GM23248 (cell line): ENCODE results near the gene ART5.

Experiments
- EZH2 ChIP-seq: fragments of 200-600 bp; sonication (generic); IDR thresholded peaks from 2 replicates; pipeline ENCODE4 v1.6.1; 2018; ENCODE audit warnings: antibody characterized with exemption, mild to moderate bottlenecking; ENCODE audit not compliant: insufficient read depth, poor library complexity, severe bottlenecking
- EZH2phosphoT487 ChIP-seq: fragments of 200-600 bp; sonication (generic); IDR thresholded peaks from 2 replicates; pipeline ENCODE4 v1.6.1; 2018; ENCODE audit warnings: antibody characterized with exemption, moderate library complexity, mild to moderate bottlenecking, low read depth; ENCODE audit not compliant: insufficient read depth

GRCh38 chr11:3609416-3610265 is 32.2 kb downstream of the ART5 start:
- TF ChIP-seq EZH2 (no peak), EZH2phosphoT487 (no peak)
